K562 (cell line): ENCODE measurements around the gene EDEM2. TPM values are rescaled to one million over a fixed set of nuclear protein-coding genes. Genes with fewer than 3 reads are reported as not detected.

Source experiments
- ARNT ChIP-seq, 2 experiments: fragments of 450-650 bp; IDR thresholded peaks; 2 replicates each; pipeline ENCODE4 v1.6.1; 2016; ENCODE audit warnings: mild to moderate bottlenecking in 1 of 2
- C11orf30 ChIP-seq: fragments of 450-650 bp; IDR thresholded peaks from 2 replicates; pipeline ENCODE4 v1.6.1; 2016; ENCODE audit warnings: low read depth, mild to moderate bottlenecking
- CBFA2T3 ChIP-seq: fragments of 450-650 bp; IDR thresholded peaks from 2 replicates; pipeline ENCODE4 v1.6.1; 2017
- CBX5 ChIP-seq: IDR thresholded peaks from 2 replicates; pipeline ENCODE4 v1.6.1; 2014; ENCODE audit warnings: low read depth, borderline replicate concordance
- CC2D1A ChIP-seq: fragments of 450-650 bp; IDR thresholded peaks from 2 replicates; pipeline ENCODE4 v1.6.1; 2017; ENCODE audit warnings: mild to moderate bottlenecking
- CREB3 ChIP-seq: fragments of 450-650 bp; conservative IDR thresholded peaks from 2 replicates; pipeline ENCODE4 v1.6.1; 2016; ENCODE audit warnings: missing genetic modification characterization, low read depth, mild to moderate bottlenecking, missing compliant biosample characterization, moderate library complexity
- CREM ChIP-seq: IDR thresholded peaks from 2 replicates; pipeline ENCODE4 v1.6.1; 2014; ENCODE audit warnings: antibody characterized with exemption, low read depth
- E2F8 ChIP-seq: fragments of 450-650 bp; IDR thresholded peaks from 2 replicates; pipeline ENCODE4 v1.7.1; 2018; ENCODE audit warnings: mild to moderate bottlenecking, low read depth; ENCODE audit not compliant: partially characterized antibody
- EP300 ChIP-seq: IDR thresholded peaks from 2 replicates; pipeline ENCODE4 v1.6.1; 2012; ENCODE audit warnings: low read length, improper control_type of control experiment
- FOS ChIP-seq: IDR thresholded peaks from 3 replicates; pipeline ENCODE4 v1.6.1; 2011; ENCODE audit not compliant: insufficient read length; ENCODE audit errors: extremely low read depth
- FOXA3 ChIP-seq, 2 experiments: fragments of 450-650 bp in 1 of 2; sonication (generic) in 1 of 2; formaldehyde crosslinking; IDR thresholded peaks in 1 of 2; conservative IDR thresholded peaks in 1 of 2; 2 replicates each; pipeline versions ENCODE4 v1.4.0 to v1.8.0; 2020 to 2022; ENCODE audit warnings: mild to moderate bottlenecking in 2 of 2, missing genetic modification reagents in 1 of 2
- FOXJ3 ChIP-seq: sonication (generic); formaldehyde crosslinking; IDR thresholded peaks from 2 replicates; pipeline ENCODE4 v1.4.0; 2020; ENCODE audit warnings: mild to moderate bottlenecking, missing genetic modification reagents
- GTF2A2 ChIP-seq: IDR thresholded peaks from 2 replicates; pipeline ENCODE4 v1.6.1; 2016; ENCODE audit warnings: mild to moderate bottlenecking, missing genetic modification characterization, missing compliant biosample characterization
- LARP7 ChIP-seq: fragments of 450-650 bp; IDR thresholded peaks from 2 replicates; pipeline ENCODE4 v1.6.1; 2016
- MAZ ChIP-seq, 2 experiments: fragments of 450-650 bp in 1 of 2; sonication (generic) in 1 of 2; formaldehyde crosslinking; IDR thresholded peaks in 1 of 2; conservative IDR thresholded peaks in 1 of 2; 2 replicates each; pipeline versions ENCODE4 v1.4.0 to v1.5.0; 2020; ENCODE audit warnings: mild to moderate bottlenecking in 1 of 2, missing genetic modification reagents in 1 of 2
- MEF2A ChIP-seq: IDR thresholded peaks from 2 replicates; pipeline ENCODE4 v1.6.1; 2011; ENCODE audit warnings: low read depth, mild to moderate bottlenecking, low read length, moderate library complexity; ENCODE audit not compliant: control insufficient read depth
- MITF ChIP-seq: IDR thresholded peaks from 2 replicates; pipeline ENCODE4 v1.6.1; 2014; ENCODE audit warnings: antibody characterized with exemption
- NUFIP1 ChIP-seq: fragments of 450-650 bp; IDR thresholded peaks from 2 replicates; pipeline ENCODE4 v1.6.1; 2018; ENCODE audit not compliant: partially characterized antibody
- PTRF ChIP-seq: fragments of 450-650 bp; IDR thresholded peaks from 2 replicates; pipeline ENCODE4 v1.6.1; 2016; ENCODE audit warnings: mild to moderate bottlenecking, missing genetic modification characterization, missing compliant biosample characterization
- SMARCA5 ChIP-seq: fragments of 450-650 bp; IDR thresholded peaks from 2 replicates; pipeline ENCODE4 v1.6.1; 2016
- SP1 ChIP-seq: sonication (generic); formaldehyde crosslinking; IDR thresholded peaks from 2 replicates; pipeline ENCODE4 v1.8.1; 2022; ENCODE audit warnings: mild to moderate bottlenecking, missing genetic modification reagents
- ZNF311 ChIP-seq: fragments of 250-450 bp; sonication (Bioruptor Pico); IDR thresholded peaks from 2 replicates; pipeline ENCODE4 v1.4.0; 2020; ENCODE audit warnings: mild to moderate bottlenecking, moderate library complexity
- ZNF77 ChIP-seq: fragments of 250-450 bp; sonication (Bioruptor Pico); IDR thresholded peaks from 2 replicates; pipeline ENCODE4 v1.5.0; 2020
- ZNF778 ChIP-seq: fragments of 450-650 bp; formaldehyde crosslinking; IDR thresholded peaks from 2 replicates; pipeline ENCODE4 v1.4.0; 2020; ENCODE audit warnings: mild to moderate bottlenecking, moderate library complexity
- ZSCAN29 ChIP-seq: fragments of 450-650 bp; IDR thresholded peaks from 2 replicates; pipeline ENCODE4 v1.6.1; 2017
- polyA plus RNA-seq, 8 experiments: library from polyadenylated mRNA; depleted of rRNA in 4 of 8; stranded (reverse) in 5 of 8; unstranded in 3 of 8; fragments of >200 nt; fragmentation: Nextera tagmentation in 2 of 8; fragmentation: Illumina TruSeq in 1 of 8; extraction: Ambion mirVana in 2 of 8; extraction: Trizol in 1 of 8; gene quantifications; 2 replicates each; pipeline versions ENCODE4 v1.2.1 to v1.2.3, GENCODE V29; 2011 to 2014; ENCODE audit warnings: inconsistent platforms in 1 of 8, missing spikeins in 1 of 8
- total RNA-seq, 7 experiments: library from RNA; depleted of rRNA in 6 of 7; stranded (reverse); fragments of >200 nt in 6 of 7; fragmentation: Illumina TruSeq in 2 of 7; extraction: Trizol in 2 of 7; gene quantifications; 2 replicates each; pipeline versions ENCODE4 v1.2.1 to v1.2.3, GENCODE V29; 2011 to 2021; ENCODE audit warnings: low replicate concordance in 1 of 7

The EDEM2 gene
- total and polyA plus RNA-seq, 9 of the 15 experiments (the other 6 are each of a cell fraction or from before 2014, with no cell fraction given), result 6.9 to 11.0 (median 9.7) TPM

GRCh38 chr20:35120012-35120701, 27.0 kb downstream of the EDEM2 start (continued):
- TF ChIP-seq CBFA2T3 (peak; percentile 94), CREM (peak; percentile 42; the same call in 1 of the 2 replicates), C11orf30 (no peak), LARP7 (peak; percentile 74; the same call in 1 of the 2 replicates), ZNF311 (CRISPR knock-in tag) (peak; percentile 65; the same call in 1 of the 2 replicates), CC2D1A (peak; percentile 54; the same call in 1 of the 2 replicates), PTRF (tag) (peak; percentile 40; the same call in 1 of the 2 replicates), MITF (peak; percentile 83), ZNF778 (CRISPR knock-in tag) (no peak), FOXJ3 (CRISPR knock-in tag) (no peak), ZNF77 (CRISPR knock-in tag) (no peak), FOXA3 (CRISPR knock-in tag; conservative IDR thresholded peaks at IDR 0.05 in 1 of 2, IDR thresholded peaks at IDR 0.05 in 1 of 2) (no peak), NUFIP1 (peak; percentile 16), GTF2A2 (tag) (no peak), MAZ (CRISPR knock-in tag; conservative IDR thresholded peaks at IDR 0.05 in 1 of 2, IDR thresholded peaks at IDR 0.05 in 1 of 2) (0 out of 4 replicates have a peak, but pooled peaks of 1 of the 2 experiments have one; percentile 43), ARNT (IDR thresholded peaks at IDR 0.05) (peak; percentile 20 to 91; a peak in 3 of 4 replicates), SP1 (CRISPR knock-in tag) (no peak), MEF2A (peak; percentile 89), CREB3 (tag) (peak; percentile 95), FOS (peak; percentile 59), E2F8 (no peak), SMARCA5 (peak; percentile 21; the same call in 1 of the 2 replicates), CBX5 (no peak), ZSCAN29 (peak; percentile 12; the same call in 1 of the 2 replicates), EP300 (peak; percentile 82)
